ENCODE data around the gene AUTS2.

Gene AUTS2

DNA sequence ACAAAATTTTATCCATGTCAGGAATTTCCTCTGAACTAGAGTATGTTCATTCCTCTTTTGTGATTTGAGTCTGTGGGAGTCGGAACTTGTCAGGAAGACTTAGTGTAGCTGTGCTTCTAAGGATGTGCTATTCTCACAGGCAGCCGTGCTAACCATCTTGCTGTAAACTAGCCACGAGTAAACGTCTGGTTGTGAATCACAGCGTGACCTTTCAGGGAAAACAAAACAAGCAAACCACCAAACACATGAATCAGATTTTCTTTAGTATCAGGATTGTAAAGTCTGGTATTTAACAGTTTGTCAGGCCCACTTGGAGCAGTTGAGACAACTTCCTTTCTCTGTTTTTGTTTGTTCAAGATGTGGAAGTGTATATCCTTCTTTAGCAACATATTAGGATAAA, 32.0 kb downstream of the AUTS2 start:
- TF ChIP-seq CTCF (IDR thresholded peaks at IDR 0.05; ENCODE audit: low read depth, low read length, missing control alignments), result no peak
- H3K4me3 ChIP-seq (replicated peaks; ENCODE audit: low read depth, low read length), result no peak overlapping the region
- DNase-seq (ENCODE audit: extremely low read depth, low read depth), result peak; percentile 14

- H3K4me3 ChIP-seq (replicated peaks; ENCODE audit: low read depth, low read length), result no peak overlapping the region
- TF ChIP-seq CTCF (IDR thresholded peaks at IDR 0.05; ENCODE audit: low read depth, low read length, missing control alignments), result no peak
- DNase-seq (ENCODE audit: extremely low read depth, low read depth), result no peak
These were observed 32.9 kb downstream of the AUTS2 start for GRCh38 chr7:69631131-69631530.

DNA sequence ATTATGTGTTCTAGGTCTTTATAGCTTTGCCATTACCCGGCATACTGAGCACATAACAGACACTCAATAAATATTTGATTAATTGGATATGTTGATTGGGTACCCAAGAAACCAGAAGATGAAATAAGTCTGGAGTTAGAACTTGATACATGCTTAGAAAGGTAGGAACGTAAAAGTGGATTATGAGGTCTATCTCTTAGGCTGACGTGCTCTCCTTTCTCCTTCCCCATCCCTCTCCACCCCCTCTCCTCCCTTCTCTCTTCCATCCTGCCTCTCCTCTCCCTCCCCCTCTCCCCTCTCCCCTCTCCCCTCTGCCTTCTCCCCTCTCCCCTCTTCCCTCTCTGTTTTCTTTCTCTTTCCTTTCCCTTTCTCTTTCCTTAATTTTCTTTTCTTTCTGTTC, 34.0 kb downstream of the AUTS2 start:
- TF ChIP-seq CTCF (IDR thresholded peaks at IDR 0.05; ENCODE audit: low read depth, low read length, missing control alignments), result no peak
- H3K4me3 ChIP-seq (replicated peaks; ENCODE audit: low read depth, low read length), result no peak overlapping the region
- DNase-seq (ENCODE audit: extremely low read depth, low read depth), result no peak

DNA sequence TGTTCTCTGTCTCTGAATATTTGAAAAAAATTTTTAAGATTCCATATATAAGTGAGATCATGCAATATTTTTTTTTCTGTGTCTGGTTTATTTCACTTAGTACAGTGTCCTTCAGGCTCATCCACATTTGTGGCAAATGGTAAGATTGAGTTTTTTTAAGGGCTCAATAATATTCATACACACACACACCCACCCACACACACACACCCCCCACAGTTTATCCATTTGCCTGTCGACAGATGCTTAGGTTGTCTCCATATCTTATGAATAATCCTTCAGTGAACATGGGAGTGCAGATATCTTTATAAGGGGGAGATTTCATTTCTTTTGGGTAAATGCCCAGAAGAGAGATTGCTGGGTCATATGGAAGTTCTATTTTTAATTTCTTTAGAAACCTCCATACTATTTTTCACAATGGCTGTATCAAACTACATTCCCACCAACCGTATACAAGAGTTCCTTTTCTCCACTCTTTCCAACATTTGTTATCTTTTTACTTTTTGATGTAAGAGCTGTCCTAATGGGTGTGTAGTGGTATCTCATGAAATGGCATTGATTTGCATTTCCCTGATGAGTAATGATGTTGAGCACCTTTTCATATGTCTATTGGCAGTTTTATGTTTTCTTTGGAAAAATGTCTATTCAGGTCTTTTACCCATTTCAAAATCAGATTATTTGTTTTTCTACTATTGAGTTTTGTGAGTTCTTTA, 35.0 kb downstream of the AUTS2 start:
- no peak for TF ChIP-seq CTCF (IDR thresholded peaks at IDR 0.05; ENCODE audit: low read depth, low read length, missing control alignments)
- no peak for DNase-seq (ENCODE audit: extremely low read depth, low read depth)
- no peak overlapping the region for H3K4me3 ChIP-seq (replicated peaks; ENCODE audit: low read depth, low read length)

GRCh38 chr7:69635555-69636185, 37.4 kb downstream of the AUTS2 start:
- H3K4me3 ChIP-seq (replicated peaks; ENCODE audit: low read depth, low read length), result no peak overlapping the region
- DNase-seq (ENCODE audit: extremely low read depth, low read depth), result no peak
- no peak for TF ChIP-seq CTCF (IDR thresholded peaks at IDR 0.05; ENCODE audit: low read depth, low read length, missing control alignments)

GRCh38 chr7:69638674-69639073, 40.4 kb downstream of the AUTS2 start:
- no peak overlapping the region for H3K4me3 ChIP-seq (replicated peaks; ENCODE audit: low read depth, low read length)
- TF ChIP-seq CTCF (IDR thresholded peaks at IDR 0.05; ENCODE audit: low read depth, low read length, missing control alignments), result no peak
- no peak for DNase-seq (ENCODE audit: extremely low read depth, low read depth)

Data from HFF-Myc (cell line).